NCI-H446 treated with DMSO at 0.1 percent for 48 hours (cell line): ENCODE results near the gene MAP2K3.
"Not testable (repeated sequence)": the region's sequence is repeated elsewhere in the genome, so short reads cannot be mapped to it uniquely, and the experiment has no call there.

Experiments used
- DNase-seq: peaks from one replicate; lab custom pipeline; 2025; lab: John Stamatoyannopoulos, UW

MAP2K3 gene

GRCh38 chr17:21328778-21329177 is 44.3 kb downstream of the MAP2K3 start:
- DNase-seq: not testable (repeated sequence)

GRCh38 chr17:21330436-21331160 is 46.1 kb downstream of the MAP2K3 start:
- no peak for DNase-seq

- DNase-seq: not testable (repeated sequence)
Measured at GRCh38 chr17:21336541-21337294, 52.2 kb downstream of the MAP2K3 start.

- DNase-seq: not testable (repeated sequence)
Measured at GRCh38 chr17:21337981-21338625, 53.6 kb downstream of the MAP2K3 start.

GRCh38 chr17:21339011-21339410 is 54.5 kb downstream of the MAP2K3 start:
- DNase-seq: no peak

- DNase-seq: not testable (repeated sequence)
Measured at GRCh38 chr17:21339571-21339970, 55.1 kb downstream of the MAP2K3 start.

- not testable (repeated sequence) for DNase-seq
Measured at GRCh38 chr17:21340407-21340806, 55.9 kb downstream of the MAP2K3 start.

- not testable (repeated sequence) for DNase-seq
Measured at GRCh38 chr17:21341279-21341678, 56.8 kb downstream of the MAP2K3 start.

- DNase-seq: not testable (repeated sequence)
Measured at GRCh38 chr17:21341925-21342540, 57.5 kb downstream of the MAP2K3 start.

GRCh38 chr17:21343061-21343949 is 58.8 kb downstream of the MAP2K3 start:
- DNase-seq: not testable (repeated sequence)

- DNase-seq: not testable (repeated sequence)
Measured at GRCh38 chr17:21344801-21345200, 60.3 kb downstream of the MAP2K3 start.

GRCh38 chr17:21345236-21345635 is 60.7 kb downstream of the MAP2K3 start:
- no peak for DNase-seq

- not testable (repeated sequence) for DNase-seq
Measured at GRCh38 chr17:21346107-21346506, 61.6 kb downstream of the MAP2K3 start.

- not testable (repeated sequence) for DNase-seq
Measured at GRCh38 chr17:21346651-21347250, 62.2 kb downstream of the MAP2K3 start.

GRCh38 chr17:21347660-21348059 is 63.1 kb downstream of the MAP2K3 start:
- DNase-seq: not testable (repeated sequence)

- not testable (repeated sequence) for DNase-seq
Measured at GRCh38 chr17:21348081-21348925, 63.8 kb downstream of the MAP2K3 start.

GRCh38 chr17:21348926-21349261 is 64.4 kb downstream of the MAP2K3 start:
- DNase-seq: not testable (repeated sequence)

GRCh38 chr17:21349358-21350050 is 65.0 kb downstream of the MAP2K3 start:
- not testable (repeated sequence) for DNase-seq

GRCh38 chr17:21350495-21350894 is 66.0 kb downstream of the MAP2K3 start:
- not testable (repeated sequence) for DNase-seq
